Erythroblast (primary cell): ENCODE data around the gene TXNDC2.

ENCODE experiments used
- GATA1 ChIP-seq: IDR thresholded peaks from 2 replicates; pipeline ENCODE4 v1.6.1; 2011; ENCODE audit warnings: low read depth, mild to moderate bottlenecking, control low read depth, low read length, moderate library complexity
- POLR2A ChIP-seq: IDR thresholded peaks from 2 replicates; pipeline ENCODE4 v1.6.1; 2011; ENCODE audit warnings: mild to moderate bottlenecking, low read length

DNA sequence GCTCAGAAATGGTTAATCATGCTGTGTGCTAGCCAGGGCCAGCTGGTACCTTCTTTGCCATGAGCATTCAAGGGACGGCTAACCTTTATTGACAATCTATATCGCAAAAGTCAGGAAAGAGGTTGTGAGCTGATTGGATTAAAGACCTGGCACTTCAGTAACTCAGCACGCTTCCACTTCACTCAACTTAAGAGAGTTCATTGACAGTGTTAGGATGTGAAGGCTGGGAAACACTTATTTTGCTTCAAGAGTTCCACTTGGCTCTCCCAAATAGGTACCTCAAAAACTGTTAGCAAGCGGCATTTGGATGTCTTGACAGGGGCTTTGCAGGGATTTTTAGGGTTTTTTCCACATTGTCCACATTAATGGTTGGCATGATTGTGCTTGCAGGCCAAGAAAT, 25.1 kb upstream of the TXNDC2 start:
- no peak for TF ChIP-seq POLR2A
- no peak for TF ChIP-seq GATA1
